Measurements from ENCODE around the gene H2AZ2. TPM values are rescaled to one million over a fixed set of nuclear protein-coding genes. Genes with fewer than 3 reads are reported as not detected.
"Not testable (repeated sequence)": the region's sequence is repeated elsewhere in the genome, so short reads cannot be mapped to it uniquely, and the experiment has no call there.

The H2AZ2 gene
- total and polyA plus RNA-seq, 2 experiments from 2014 or later, result 178 to 319 TPM

- Histone ChIP-seq H3K4me3 (no peak overlapping the region), H3K27ac (peak overlapping the region; percentile 44), H3K36me3 (no peaks in the 10 kb centered on the region), H3K4me1 (ENCODE audit: low read depth) (peaks cover 12% of the 10 kb centered on the region), H3K9me3 (ENCODE audit: low read depth) (no peaks in the 10 kb centered on the region), H3K27me3 (no peaks in the 10 kb centered on the region)
- TF ChIP-seq, protein P1, sequence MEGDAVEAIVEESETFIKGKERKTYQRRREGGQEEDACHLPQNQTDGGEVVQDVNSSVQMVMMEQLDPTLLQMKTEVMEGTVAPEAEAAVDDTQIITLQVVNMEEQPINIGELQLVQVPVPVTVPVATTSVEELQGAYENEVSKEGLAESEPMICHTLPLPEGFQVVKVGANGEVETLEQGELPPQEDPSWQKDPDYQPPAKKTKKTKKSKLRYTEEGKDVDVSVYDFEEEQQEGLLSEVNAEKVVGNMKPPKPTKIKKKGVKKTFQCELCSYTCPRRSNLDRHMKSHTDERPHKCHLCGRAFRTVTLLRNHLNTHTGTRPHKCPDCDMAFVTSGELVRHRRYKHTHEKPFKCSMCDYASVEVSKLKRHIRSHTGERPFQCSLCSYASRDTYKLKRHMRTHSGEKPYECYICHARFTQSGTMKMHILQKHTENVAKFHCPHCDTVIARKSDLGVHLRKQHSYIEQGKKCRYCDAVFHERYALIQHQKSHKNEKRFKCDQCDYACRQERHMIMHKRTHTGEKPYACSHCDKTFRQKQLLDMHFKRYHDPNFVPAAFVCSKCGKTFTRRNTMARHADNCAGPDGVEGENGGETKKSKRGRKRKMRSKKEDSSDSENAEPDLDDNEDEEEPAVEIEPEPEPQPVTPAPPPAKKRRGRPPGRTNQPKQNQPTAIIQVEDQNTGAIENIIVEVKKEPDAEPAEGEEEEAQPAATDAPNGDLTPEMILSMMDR (IDR thresholded peaks at IDR 0.05; ENCODE audit: low read depth, low read length), result no peak
- DNase-seq (ENCODE audit: low read depth in 1 of 2, low spot score in 1 of 2), result no peak
Observed at GRCh38 chr7:44876393-44876792, 28.5 kb upstream of the H2AZ2 start.

GRCh38 chr7:44875241-44875640 lies 27.4 kb upstream of the H2AZ2 start:
- H3K4me1 ChIP-seq (ENCODE audit: low read depth), result peaks cover 1% of the 10 kb centered on the region
- no peaks in the 10 kb centered on the region for H3K9me3 ChIP-seq (ENCODE audit: low read depth)
- no peaks in the 10 kb centered on the region for H3K27me3 ChIP-seq
- peak in 1 of 2 donors; percentile 15 for DNase-seq (ENCODE audit: low read depth in 1 of 2, low spot score in 1 of 2)
- no peak overlapping the region for H3K4me3 ChIP-seq
- TF ChIP-seq, protein P1 (IDR thresholded peaks at IDR 0.05; ENCODE audit: low read depth, low read length), result no peak
- no peaks in the 10 kb centered on the region for H3K36me3 ChIP-seq
- no peak overlapping the region for H3K27ac ChIP-seq

GRCh38 chr7:44872787-44873186 lies 24.9 kb upstream of the H2AZ2 start:
- Histone ChIP-seq H3K27me3 (no peaks in the 10 kb centered on the region), H3K27ac (no peak overlapping the region), H3K9me3 (ENCODE audit: low read depth) (no peaks in the 10 kb centered on the region), H3K4me3 (no peak overlapping the region), H3K36me3 (no peaks in the 10 kb centered on the region), H3K4me1 (ENCODE audit: low read depth) (no peaks in the 10 kb centered on the region)
- DNase-seq (ENCODE audit: low read depth in 1 of 2, low spot score in 1 of 2), result no peak
- TF ChIP-seq, protein P1 (IDR thresholded peaks at IDR 0.05; ENCODE audit: low read depth, low read length), result no peak

DNA sequence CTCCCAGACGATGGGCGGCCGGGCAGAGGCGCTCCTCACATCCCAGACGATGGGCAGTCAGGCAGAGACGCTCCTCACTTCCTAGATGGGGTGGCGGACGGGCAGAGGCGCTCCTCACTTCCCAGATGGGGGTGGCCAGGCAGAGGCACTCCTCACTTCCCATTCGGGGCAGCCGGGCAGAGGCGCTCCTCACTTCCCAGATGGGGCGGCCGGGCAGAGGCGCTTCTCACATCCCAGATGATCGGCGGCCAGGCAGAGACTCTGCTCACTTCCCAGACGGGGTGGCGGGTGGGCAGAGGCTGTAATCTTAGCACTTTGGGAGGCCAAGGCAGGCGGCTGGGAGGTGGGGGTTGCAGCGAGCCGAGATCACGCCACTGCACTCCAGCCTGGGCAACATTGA lies 24.0 kb upstream of the H2AZ2 start:
- not testable (repeated sequence) for H3K9me3 ChIP-seq (ENCODE audit: low read depth); H3K4me3 ChIP-seq; H3K36me3 ChIP-seq; H3K27me3 ChIP-seq; H3K27ac ChIP-seq; H3K4me1 ChIP-seq (ENCODE audit: low read depth); DNase-seq (ENCODE audit: low read depth in 1 of 2, low spot score in 1 of 2)

DNA sequence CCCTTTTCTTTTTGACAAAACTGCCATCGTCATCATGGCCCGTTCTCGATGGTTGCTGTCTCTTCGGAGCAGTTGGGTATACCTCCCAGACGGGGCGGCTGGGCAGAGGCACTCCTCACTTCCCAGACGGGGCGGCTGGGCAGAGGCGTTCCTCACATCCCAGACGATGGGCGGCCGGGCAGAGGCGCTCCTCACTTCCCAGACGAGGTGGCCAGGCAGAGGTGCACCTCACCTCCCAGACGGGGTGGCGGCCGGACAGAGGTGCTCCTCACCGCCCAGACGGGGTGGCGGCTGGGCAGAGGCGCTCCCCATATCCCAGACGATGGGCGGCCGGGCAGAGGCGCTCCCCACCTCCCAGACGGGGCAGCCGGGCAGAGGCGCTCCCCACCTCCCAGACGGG lies 22.9 kb upstream of the H2AZ2 start:
- H3K4me3 ChIP-seq; H3K27me3 ChIP-seq; DNase-seq (ENCODE audit: low read depth in 1 of 2, low spot score in 1 of 2); H3K27ac ChIP-seq; H3K4me1 ChIP-seq (ENCODE audit: low read depth); H3K36me3 ChIP-seq; H3K9me3 ChIP-seq (ENCODE audit: low read depth): not testable (repeated sequence)

GRCh38 chr7:44870336-44870735 lies 22.4 kb upstream of the H2AZ2 start:
- H3K4me1 ChIP-seq (ENCODE audit: low read depth); H3K27me3 ChIP-seq; H3K9me3 ChIP-seq (ENCODE audit: low read depth); H3K27ac ChIP-seq; H3K36me3 ChIP-seq; H3K4me3 ChIP-seq; DNase-seq (ENCODE audit: low read depth in 1 of 2, low spot score in 1 of 2): not testable (repeated sequence)

GRCh38 chr7:44867073-44867995 lies 19.4 kb upstream of the H2AZ2 start:
- Histone ChIP-seq H3K27ac (no peak overlapping the region), H3K9me3 (ENCODE audit: low read depth) (no peaks in the 10 kb centered on the region), H3K27me3 (no peaks in the 10 kb centered on the region), H3K4me3 (no peak overlapping the region), H3K4me1 (ENCODE audit: low read depth) (no peaks in the 10 kb centered on the region), H3K36me3 (no peaks in the 10 kb centered on the region)
- TF ChIP-seq, protein P1 (IDR thresholded peaks at IDR 0.05; ENCODE audit: low read depth, low read length), result no peak
- DNase-seq (ENCODE audit: low read depth in 1 of 2, low spot score in 1 of 2), result peak in 1 of 2 donors; percentile 84

DNA sequence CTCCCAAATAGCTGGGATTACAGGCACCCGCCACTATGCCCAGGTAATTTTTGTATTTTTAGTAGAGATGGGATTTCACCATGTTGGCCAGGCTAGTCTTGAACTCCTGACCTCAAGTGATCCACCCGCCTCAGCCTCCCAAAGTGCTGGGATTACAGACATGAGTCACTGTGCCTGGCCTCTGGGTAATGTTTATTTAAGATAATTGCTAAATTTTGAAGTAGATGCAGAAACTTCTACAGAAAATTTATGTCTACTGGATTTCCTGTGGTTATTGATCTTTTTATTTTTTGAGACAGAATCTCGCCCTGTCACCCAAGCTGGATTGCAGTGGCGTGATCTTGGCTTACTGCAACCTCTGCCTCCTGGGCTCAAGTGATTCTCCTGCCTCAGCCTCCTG lies 14.1 kb upstream of the H2AZ2 start:
- peaks cover 11% of the 10 kb centered on the region for H3K27me3 ChIP-seq
- not testable (repeated sequence) for H3K27ac ChIP-seq; H3K9me3 ChIP-seq (ENCODE audit: low read depth); H3K4me1 ChIP-seq (ENCODE audit: low read depth); H3K4me3 ChIP-seq; DNase-seq (ENCODE audit: low read depth in 1 of 2, low spot score in 1 of 2); H3K36me3 ChIP-seq
